T-cell (primary cell): ENCODE data around the gene RACGAP1. TPM values are rescaled to one million over a fixed set of nuclear protein-coding genes. Genes with fewer than 3 reads are reported as not detected.

ENCODE experiments used
- ATAC-seq, 4 experiments: fragments of 200-7000 bp in 3 of 4; fragments of 150-1000 bp in 1 of 4; cut with Tn5 transposase; replicated peaks in 1 of 4; 1 replicate in 3 of 4; 2 replicates in 1 of 4; pipeline ENCODE4 v1.10.0; 2021; ENCODE audit warnings: moderate library complexity in 3 of 4, mild to moderate bottlenecking in 2 of 4, moderate number of reproducible peaks in 1 of 4
- CTCF ChIA-PET, 2 donors: fragments of 300-600 bp; sonication (Branson Sonifier 250); formaldehyde crosslinking; loops; one replicate each; lab custom pipeline; 2022; ENCODE audit warnings: antibody characterized with exemption in 2 of 2; lab: Charles Lee
- POLR2A ChIA-PET, 2 donors: fragments of 300-600 bp; sonication (Branson Sonifier 250); formaldehyde crosslinking; loops; one replicate each; lab custom pipeline; 2022; ENCODE audit warnings: antibody characterized with exemption in 2 of 2; lab: Charles Lee
- DNase-seq, 35 experiments: peaks; one replicate each; pipeline versions ENCODE4 v3.0.0 to v3.0.0-alpha.2; 2013 to 2023
- H3K27ac ChIP-seq: one replicate; pipeline ENCODE4 v1.5.1; 2013; ENCODE audit warnings: low read length
- H3K27me3 ChIP-seq, 2 experiments: replicated peaks in 1 of 2; 1 replicate in 1 of 2; 2 replicates in 1 of 2; pipeline versions ENCODE4 v1.6.1 to v1.7.0; 2013; ENCODE audit warnings: low read length in 1 of 2, mixed read lengths in 1 of 2; ENCODE audit not compliant: control insufficient read depth in 2 of 2, insufficient read depth in 2 of 2; ENCODE audit errors: extremely low read depth in 1 of 2
- H3K36me3 ChIP-seq, 2 donors: 1 replicate in 1 of 2; 2 replicates in 1 of 2; pipeline versions ENCODE4 v1.6.1 to v1.7.0; 2013; ENCODE audit warnings: low read length in 1 of 2; ENCODE audit not compliant: control insufficient read depth in 2 of 2, insufficient read depth in 1 of 2; ENCODE audit errors: extremely low read depth in 1 of 2
- H3K4me1 ChIP-seq, 2 experiments: 1 replicate in 1 of 2; 2 replicates in 1 of 2; pipeline versions ENCODE4 v1.6.1 to v1.7.0; 2013; ENCODE audit warnings: low read length in 2 of 2, mixed read lengths in 1 of 2; ENCODE audit not compliant: insufficient read depth in 2 of 2, control insufficient read depth in 1 of 2; ENCODE audit errors: extremely low read depth in 1 of 2
- H3K4me3 ChIP-seq, 2 donors: 1 replicate in 1 of 2; 2 replicates in 1 of 2; pipeline versions ENCODE4 v1.5.1 to v1.7.0; 2013; ENCODE audit warnings: mild to moderate bottlenecking in 2 of 2, low read length in 1 of 2, moderate library complexity in 1 of 2; ENCODE audit not compliant: control insufficient read depth in 1 of 2; ENCODE audit errors: extremely low read depth in 1 of 2
- H3K9me3 ChIP-seq: 2 replicates; pipeline ENCODE4 v1.7.0; 2013
- H3K27ac Mint-ChIP-seq, 2 donors: one replicate each; pipeline ENCODE4 v1.8.0; 2020 to 2021; ENCODE audit warnings: mild to moderate bottlenecking in 2 of 2, mixed read lengths in 2 of 2
- H3K27me3 Mint-ChIP-seq, 2 donors: one replicate each; pipeline ENCODE4 v1.8.0; 2021 to 2022; ENCODE audit warnings: mixed read lengths in 2 of 2
- H3K36me3 Mint-ChIP-seq: one replicate; pipeline ENCODE4 v1.8.0; 2021; ENCODE audit warnings: mixed read lengths
- H3K4me1 Mint-ChIP-seq, 3 donors: one replicate each; pipeline ENCODE4 v1.8.0; 2020 to 2022; ENCODE audit warnings: mixed read lengths in 3 of 3, mild to moderate bottlenecking in 1 of 3
- H3K4me3 Mint-ChIP-seq, 3 donors: one replicate each; pipeline ENCODE4 v1.8.0; 2020 to 2022; ENCODE audit warnings: mild to moderate bottlenecking in 3 of 3, mixed read lengths in 3 of 3, moderate library complexity in 3 of 3
- H3K9me3 Mint-ChIP-seq, 3 donors: one replicate each; pipeline ENCODE4 v1.8.0; 2020 to 2022; ENCODE audit warnings: mixed read lengths in 3 of 3
- WGBS: methylation state at CpG from one replicate; pipeline ENCODE4 v1.1.5; 2013; ENCODE audit warnings: missing lambda C conversion rate; ENCODE audit not compliant: insufficient coverage; 5-methylcytosine and 5-hydroxymethylcytosine counted together
- total RNA-seq, 35 experiments: library from RNA in 6 of 35; stranded (reverse) in 6 of 35; fragments of 120-200 nt in 1 of 35; gene quantifications; one replicate each; pipeline versions ENCODE4 v1.2.1 to v1.2.4 and lab custom pipeline; 2013 to 2026

Gene RACGAP1
- total RNA-seq, 5 donors from 2014 or later (not counting 1 experiment from before 2014, with no cell fraction given): 5.5 to 14.8 (median 13.9) TPM

DNA sequence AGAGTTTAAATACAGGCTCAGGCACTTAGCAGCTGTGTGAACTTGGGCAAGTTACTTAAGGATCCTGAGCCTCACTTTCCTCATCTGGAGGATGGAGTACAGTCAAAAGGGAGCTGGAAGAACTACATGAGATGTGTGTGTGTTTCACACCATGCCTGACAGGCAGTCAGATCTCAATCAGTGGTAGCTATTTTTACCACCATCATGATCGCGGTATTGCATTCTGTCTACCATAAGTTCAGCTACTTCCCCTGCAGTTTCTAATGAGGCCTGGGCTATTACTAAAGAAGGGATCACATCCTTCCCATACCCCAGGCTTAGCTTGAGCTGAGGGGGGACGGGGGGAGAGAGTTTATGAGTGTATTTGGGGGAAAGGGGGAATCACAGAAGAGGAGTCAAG, 45.5 kb downstream of the RACGAP1 start:
- no peak for DNase-seq
- Mint-ChIP-seq H3K36me3 (no peaks in the 10 kb centered on the region), H3K27ac (no peak overlapping the region), H3K4me1 (no peaks in the 10 kb centered on the region), H3K9me3 (no peaks in the 10 kb centered on the region), H3K4me3 (no peak overlapping the region), H3K27me3 (no peaks in the 10 kb centered on the region)
- H3K9me3 ChIP-seq: no peaks in the 10 kb centered on the region
- ChIA-PET CTCF (interaction anchor here in 1 of 2 donors (0.6 to 0.9 kb wide), 4 partner anchors 12 to 492 kb away, joined by 3 to 5 read pairs (median 4); no protein-coding TSS in a partner anchor), POLR2A (interaction anchor here (0.5 to 0.6 kb wide), 3 partner anchors 9 to 214 kb away, joined by 3 to 9 read pairs (median 5); no protein-coding TSS in a partner anchor)
- H3K27ac ChIP-seq: no peak overlapping the region
- no peaks in the 10 kb centered on the region for H3K4me1 ChIP-seq
- no peaks in the 10 kb centered on the region for H3K36me3 ChIP-seq
- H3K4me3 ChIP-seq: no peak overlapping the region
- H3K27me3 ChIP-seq: peaks cover 0 to 3% of the 10 kb centered on the region in 2 experiments
- no CpG with 5 or more reads among the region's 3 CpGs for WGBS
- ATAC-seq: no peak

GRCh38 chr12:49979016-49979586, 46.2 kb downstream of the RACGAP1 start:
- Histone ChIP-seq H3K27me3 (peaks cover 0 to 3% of the 10 kb centered on the region in 2 experiments), H3K27ac (no peak overlapping the region), H3K4me1 (no peaks in the 10 kb centered on the region), H3K36me3 (no peaks in the 10 kb centered on the region), H3K9me3 (no peaks in the 10 kb centered on the region), H3K4me3 (no peak overlapping the region)
- 93% methylated on average over 2 of the region's 10 CpGs for whole genome bisulfite sequencing
- H3K27me3 Mint-ChIP-seq: no peaks in the 10 kb centered on the region
- DNase-seq (no peak), ATAC-seq (no peak)
- H3K4me3 Mint-ChIP-seq: no peak overlapping the region
- no peak overlapping the region for H3K27ac Mint-ChIP-seq
- POLR2A ChIA-PET: interaction anchor here in 1 of 2 donors (0.5 kb wide), 1 partner anchor 203 kb away, joined by 3 read pairs; no protein-coding TSS in a partner anchor
- no peaks in the 10 kb centered on the region for H3K9me3 Mint-ChIP-seq
- CTCF ChIA-PET: interaction anchor here (0.6 to 1.1 kb wide), 3 partner anchors 12 to 261 kb away, joined by 3 to 5 read pairs (median 4); no protein-coding TSS in a partner anchor
- H3K36me3 Mint-ChIP-seq: no peaks in the 10 kb centered on the region
- no peaks in the 10 kb centered on the region for H3K4me1 Mint-ChIP-seq

GRCh38 chr12:49978125-49978524, 47.2 kb downstream of the RACGAP1 start:
- ATAC-seq (no peak), DNase-seq (no peak)
- no peak overlapping the region for H3K4me3 ChIP-seq
- H3K36me3 Mint-ChIP-seq: no peaks in the 10 kb centered on the region
- H3K4me1 ChIP-seq: no peaks in the 10 kb centered on the region
- H3K27ac ChIP-seq: no peak overlapping the region
- no peaks in the 10 kb centered on the region for H3K4me1 Mint-ChIP-seq
- H3K27me3 Mint-ChIP-seq: no peaks in the 10 kb centered on the region
- CTCF ChIA-PET: interaction anchor here (0.6 to 1.1 kb wide), 2 partner anchors 10 to 11 kb away, joined by 4 to 5 read pairs; no protein-coding TSS in a partner anchor
- no peak overlapping the region for H3K27ac Mint-ChIP-seq
- H3K27me3 ChIP-seq: peaks cover 0 to 3% of the 10 kb centered on the region in 2 experiments
- POLR2A ChIA-PET: no interaction called here
- no peaks in the 10 kb centered on the region for H3K36me3 ChIP-seq
- H3K9me3 Mint-ChIP-seq: no peaks in the 10 kb centered on the region
- 75% methylated on average over 2 of the region's 4 CpGs for WGBS
- H3K4me3 Mint-ChIP-seq: no peak overlapping the region
- no peaks in the 10 kb centered on the region for H3K9me3 ChIP-seq

GRCh38 chr12:49976557-49976956, 48.7 kb downstream of the RACGAP1 start:
- CTCF ChIA-PET: no interaction called here
- ATAC-seq: no peak

DNA sequence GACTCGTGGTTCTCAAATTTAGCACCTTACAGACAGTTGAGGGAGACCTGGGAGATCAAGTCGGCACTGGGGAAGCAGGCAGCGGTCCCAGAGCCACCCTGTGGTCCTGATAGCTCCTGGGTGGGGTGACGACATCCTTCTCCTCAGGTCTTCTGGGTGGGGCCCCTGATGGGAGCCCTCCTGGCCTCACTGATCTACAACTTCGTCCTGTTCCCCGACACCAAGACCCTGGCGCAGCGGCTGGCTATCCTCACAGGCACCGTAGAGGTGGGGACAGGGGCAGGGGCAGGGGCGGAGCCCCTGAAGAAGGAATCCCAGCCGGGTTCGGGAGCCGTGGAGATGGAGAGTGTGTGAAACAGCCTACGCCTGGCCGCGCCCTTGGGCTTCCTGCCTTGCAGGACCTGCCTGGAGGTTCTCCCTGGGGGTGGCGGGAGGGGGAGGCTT, 50.0 kb downstream of the RACGAP1 start:
- Mint-ChIP-seq H3K4me1 (no peaks in the 10 kb centered on the region), H3K27me3 (no peaks in the 10 kb centered on the region), H3K9me3 (no peaks in the 10 kb centered on the region), H3K36me3 (no peaks in the 10 kb centered on the region), H3K4me3 (no peak overlapping the region), H3K27ac (no peak overlapping the region)
- CTCF ChIA-PET: no interaction called here
- H3K4me1 ChIP-seq: no peaks in the 10 kb centered on the region
- no peak for DNase-seq
- H3K4me3 ChIP-seq: no peak overlapping the region
- H3K27ac ChIP-seq: no peak overlapping the region
- POLR2A ChIA-PET: no interaction called here
- ATAC-seq: no peak
- peaks cover 0 to 21% of the 10 kb centered on the region in 2 experiments for H3K27me3 ChIP-seq
- no peaks in the 10 kb centered on the region for H3K9me3 ChIP-seq
- H3K36me3 ChIP-seq: no peaks in the 10 kb centered on the region
- 75% methylated on average over 10 of the region's 17 CpGs for WGBS

More at GRCh38 chr12:49976557-49976956, 48.7 kb downstream of the RACGAP1 start:
- POLR2A ChIA-PET: no interaction called here
- Histone ChIP-seq H3K4me3 (no peak overlapping the region), H3K9me3 (no peaks in the 10 kb centered on the region), H3K4me1 (no peaks in the 10 kb centered on the region), H3K27ac (no peak overlapping the region), H3K27me3 (peaks cover 0 to 12% of the 10 kb centered on the region in 2 experiments), H3K36me3 (no peaks in the 10 kb centered on the region)
- no peak overlapping the region for H3K4me3 Mint-ChIP-seq
- H3K27me3 Mint-ChIP-seq: no peaks in the 10 kb centered on the region
- DNase-seq: no peak
- no peaks in the 10 kb centered on the region for H3K9me3 Mint-ChIP-seq
- WGBS: 86% methylated on average over 1 of the region's 2 CpGs
- H3K27ac Mint-ChIP-seq: no peak overlapping the region
- no peaks in the 10 kb centered on the region for H3K36me3 Mint-ChIP-seq
- no peaks in the 10 kb centered on the region for H3K4me1 Mint-ChIP-seq

DNA sequence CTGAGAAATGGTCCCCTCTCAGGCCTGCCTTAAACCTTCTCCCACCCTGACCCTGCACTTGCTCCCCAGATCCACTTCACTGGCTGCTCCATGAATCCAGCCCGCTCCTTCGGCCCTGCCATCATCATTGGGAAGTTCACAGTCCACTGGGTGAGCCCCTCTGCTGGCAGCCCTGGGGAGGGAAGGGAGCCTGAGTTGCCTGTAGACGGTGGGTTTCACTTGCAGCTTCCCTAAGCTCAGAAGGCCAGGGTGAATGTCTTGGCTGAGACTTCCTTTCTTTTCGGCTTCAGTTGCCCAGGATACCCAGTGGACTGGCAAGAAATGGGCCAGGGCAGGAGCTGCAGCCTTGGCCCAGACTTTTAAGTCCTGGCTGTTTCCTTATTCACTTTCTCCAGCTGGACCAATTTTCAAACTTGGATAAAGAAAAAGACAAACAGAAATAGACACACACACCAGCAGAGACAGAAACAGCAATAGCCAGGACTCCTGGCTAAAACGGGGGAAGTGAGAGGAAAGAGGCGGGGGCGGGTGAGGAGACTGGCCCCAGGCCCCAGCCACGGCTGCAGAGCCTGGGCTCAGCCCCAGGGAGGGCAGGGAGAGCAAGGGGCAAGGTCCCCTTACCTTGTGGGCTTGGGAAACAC, 50.5 kb downstream of the RACGAP1 start:
- H3K36me3 Mint-ChIP-seq: no peaks in the 10 kb centered on the region

More for the DNA sequence above, 50.5 kb downstream of the RACGAP1 start:
- no peaks in the 10 kb centered on the region for H3K4me1 ChIP-seq
- no peak for ATAC-seq
- no peaks in the 10 kb centered on the region for H3K27me3 Mint-ChIP-seq
- no peak for DNase-seq
- H3K9me3 Mint-ChIP-seq: no peaks in the 10 kb centered on the region
- CTCF ChIA-PET: no interaction called here
- POLR2A ChIA-PET: no interaction called here
- no peaks in the 10 kb centered on the region for H3K4me1 Mint-ChIP-seq
- H3K27ac ChIP-seq: no peak overlapping the region
- no peak overlapping the region for H3K4me3 Mint-ChIP-seq
- 89% methylated on average over 7 of the region's 8 CpGs for WGBS
- no peak overlapping the region for H3K4me3 ChIP-seq
- H3K36me3 ChIP-seq: no peaks in the 10 kb centered on the region
- H3K9me3 ChIP-seq: no peaks in the 10 kb centered on the region
- peaks cover 0 to 27% of the 10 kb centered on the region in 2 experiments for H3K27me3 ChIP-seq
- no peak overlapping the region for H3K27ac Mint-ChIP-seq
